Smooth muscle cell (in vitro differentiated cells): ENCODE data around the gene CTNNA3. TPM values are rescaled to one million over a fixed set of nuclear protein-coding genes. Genes with fewer than 3 reads are reported as not detected.

Experiments used
- DNase-seq: peaks from one replicate; lab custom pipeline; 2025; ENCODE audit not compliant: unreplicated experiment; lab: John Stamatoyannopoulos, UW
- H2AFZ ChIP-seq: fragments of 200-600 bp; sonication (generic); 2 replicates; pipeline ENCODE4 v1.6.0; 2016; ENCODE audit warnings: antibody characterized with exemption, low read depth, mild to moderate bottlenecking
- H3F3A ChIP-seq: fragments of 200-600 bp; sonication (generic); 2 replicates; pipeline ENCODE4 v1.6.0; 2017; ENCODE audit warnings: antibody characterized with exemption, low read depth
- H3K27ac ChIP-seq: fragments of 200-600 bp; sonication (generic); 2 replicates; pipeline ENCODE4 v1.5.1; 2016; ENCODE audit warnings: low read depth, mild to moderate bottlenecking
- H3K27me3 ChIP-seq: fragments of 200-600 bp; sonication (generic); 2 replicates; pipeline ENCODE4 v1.6.1; 2016; ENCODE audit warnings: low read depth, mild to moderate bottlenecking
- H3K36me3 ChIP-seq: fragments of 200-600 bp; sonication (generic); 2 replicates; pipeline ENCODE4 v1.5.1; 2016; ENCODE audit warnings: low read depth
- H3K4me1 ChIP-seq: fragments of 200-600 bp; sonication (generic); 2 replicates; pipeline ENCODE4 v1.5.1; 2016; ENCODE audit warnings: low read depth
- H3K4me2 ChIP-seq: fragments of 200-600 bp; sonication (generic); 2 replicates; pipeline ENCODE4 v1.6.0; 2016; ENCODE audit warnings: mild to moderate bottlenecking
- H3K4me3 ChIP-seq: fragments of 200-600 bp; sonication (generic); 2 replicates; pipeline ENCODE4 v1.5.1; 2016; ENCODE audit warnings: mild to moderate bottlenecking
- H3K79me2 ChIP-seq: fragments of 200-600 bp; sonication (generic); 2 replicates; pipeline ENCODE4 v1.6.0; 2016; ENCODE audit warnings: low read depth, mild to moderate bottlenecking
- H3K9ac ChIP-seq: fragments of 200-600 bp; sonication (generic); 2 replicates; pipeline ENCODE4 v1.6.0; 2016; ENCODE audit warnings: low read depth
- H3K9me3 ChIP-seq: fragments of 200-600 bp; sonication (generic); replicated peaks from 2 replicates; pipeline ENCODE4 v1.5.1; 2016; ENCODE audit warnings: low read depth
- H4K20me1 ChIP-seq: fragments of 200-600 bp; sonication (generic); 2 replicates; pipeline ENCODE4 v1.6.0; 2016; ENCODE audit warnings: low read depth
- CTCF ChIP-seq: fragments of 200-600 bp; sonication (generic); IDR thresholded peaks from 2 replicates; pipeline ENCODE4 v1.5.1; 2017; ENCODE audit warnings: borderline replicate concordance, mild to moderate bottlenecking, antibody characterized with exemption; ENCODE audit not compliant: insufficient read depth, poor library complexity, severe bottlenecking
- WGBS: methylation state at CpG from one replicate; pipeline ENCODE4 v1.1.7; 2016; ENCODE audit warnings: low lambda C conversion rate; 5-methylcytosine and 5-hydroxymethylcytosine counted together
- polyA plus RNA-seq: library from polyadenylated mRNA; unstranded; fragments of >200 nt; fragmentation: Nextera tagmentation; extraction: Ambion mirVana; gene quantifications from 2 replicates; pipeline ENCODE4 v1.2.1, GENCODE V29; 2016
- total RNA-seq: library from RNA; depleted of rRNA; stranded (reverse); fragments of >200 nt; gene quantifications from 2 replicates; pipeline ENCODE4 v1.2.3, GENCODE V29; 2014

Gene CTNNA3
- total and polyA plus RNA-seq, 2 experiments from 2014 or later, result 1.3 TPM; not detected in 1

GRCh38 chr10:66575251-66575855 is 1120.6 kb downstream of the CTNNA3 start:
- H3K27me3 ChIP-seq, result no peaks in the 10 kb centered on the region
- DNase-seq, result no peak
- H3K4me2 ChIP-seq, result no peak overlapping the region
- WGBS, result 91% methylated on average over 2 of the region's 2 CpGs
- no peaks in the 10 kb centered on the region for H3K9me3 ChIP-seq
- no peak overlapping the region for H3K9ac ChIP-seq
- TF ChIP-seq CTCF, result no peak
- no peaks in the 10 kb centered on the region for H3K79me2 ChIP-seq
- no peak overlapping the region for H3K27ac ChIP-seq
- no peaks in the 10 kb centered on the region for H3F3A ChIP-seq
- no peak overlapping the region for H3K4me3 ChIP-seq
- H4K20me1 ChIP-seq, result no peaks in the 10 kb centered on the region
- no peaks in the 10 kb centered on the region for H3K4me1 ChIP-seq
- no peaks in the 10 kb centered on the region for H3K36me3 ChIP-seq
- H2AFZ ChIP-seq, result no peak overlapping the region

GRCh38 chr10:66572700-66573099 is 1123.3 kb downstream of the CTNNA3 start:
- Histone ChIP-seq H3K4me3 (no peak overlapping the region), H3K4me2 (no peak overlapping the region), H3K27me3 (no peaks in the 10 kb centered on the region), H4K20me1 (no peaks in the 10 kb centered on the region), H3K9me3 (no peaks in the 10 kb centered on the region), H3K27ac (no peak overlapping the region), H2AFZ (no peak overlapping the region), H3K4me1 (no peaks in the 10 kb centered on the region), H3K79me2 (no peaks in the 10 kb centered on the region), H3K9ac (no peak overlapping the region), H3K36me3 (no peaks in the 10 kb centered on the region), H3F3A (no peaks in the 10 kb centered on the region)
- no peak for TF ChIP-seq CTCF
- WGBS, result 90% methylated on average over 2 of the region's 2 CpGs
- DNase-seq, result no peak

GRCh38 chr10:66565999-66566398 is 1130.0 kb downstream of the CTNNA3 start:
- H3K27ac ChIP-seq, result no peak overlapping the region
- H2AFZ ChIP-seq, result no peak overlapping the region
- WGBS, result 84% methylated on average over 4 of the region's 4 CpGs
- no peaks in the 10 kb centered on the region for H3F3A ChIP-seq
- no peaks in the 10 kb centered on the region for H3K79me2 ChIP-seq
- no peak overlapping the region for H3K9ac ChIP-seq
- no peak for TF ChIP-seq CTCF
- no peaks in the 10 kb centered on the region for H3K36me3 ChIP-seq
- no peaks in the 10 kb centered on the region for H3K27me3 ChIP-seq
- no peaks in the 10 kb centered on the region for H3K4me1 ChIP-seq
- H3K4me3 ChIP-seq, result no peak overlapping the region
- H4K20me1 ChIP-seq, result no peaks in the 10 kb centered on the region
- H3K9me3 ChIP-seq, result no peaks in the 10 kb centered on the region
- no peak for DNase-seq
- no peak overlapping the region for H3K4me2 ChIP-seq

- no peak overlapping the region for H3K4me3 ChIP-seq
- no peaks in the 10 kb centered on the region for H3K4me1 ChIP-seq
- WGBS, result 63% methylated on average over 3 of the region's 3 CpGs
- H3K4me2 ChIP-seq, result no peak overlapping the region
- H3K27ac ChIP-seq, result no peak overlapping the region
- no peak overlapping the region for H3K9ac ChIP-seq
- no peak for DNase-seq
- TF ChIP-seq CTCF, result no peak
- no peaks in the 10 kb centered on the region for H3F3A ChIP-seq
- no peaks in the 10 kb centered on the region for H3K79me2 ChIP-seq
- no peak overlapping the region for H2AFZ ChIP-seq
- no peaks in the 10 kb centered on the region for H3K27me3 ChIP-seq
- no peaks in the 10 kb centered on the region for H3K9me3 ChIP-seq
- no peaks in the 10 kb centered on the region for H3K36me3 ChIP-seq
- H4K20me1 ChIP-seq, result no peaks in the 10 kb centered on the region
Measured at GRCh38 chr10:66564287-66564686, 1131.7 kb downstream of the CTNNA3 start.
